HuH-7 (cell line): ENCODE measurements around the gene SUMO4.

Experiments
- DNase-seq: peaks from one replicate; pipeline ENCODE4 v3.0.0; 2011; ENCODE audit warnings: low spot score

The SUMO4 gene

DNA sequence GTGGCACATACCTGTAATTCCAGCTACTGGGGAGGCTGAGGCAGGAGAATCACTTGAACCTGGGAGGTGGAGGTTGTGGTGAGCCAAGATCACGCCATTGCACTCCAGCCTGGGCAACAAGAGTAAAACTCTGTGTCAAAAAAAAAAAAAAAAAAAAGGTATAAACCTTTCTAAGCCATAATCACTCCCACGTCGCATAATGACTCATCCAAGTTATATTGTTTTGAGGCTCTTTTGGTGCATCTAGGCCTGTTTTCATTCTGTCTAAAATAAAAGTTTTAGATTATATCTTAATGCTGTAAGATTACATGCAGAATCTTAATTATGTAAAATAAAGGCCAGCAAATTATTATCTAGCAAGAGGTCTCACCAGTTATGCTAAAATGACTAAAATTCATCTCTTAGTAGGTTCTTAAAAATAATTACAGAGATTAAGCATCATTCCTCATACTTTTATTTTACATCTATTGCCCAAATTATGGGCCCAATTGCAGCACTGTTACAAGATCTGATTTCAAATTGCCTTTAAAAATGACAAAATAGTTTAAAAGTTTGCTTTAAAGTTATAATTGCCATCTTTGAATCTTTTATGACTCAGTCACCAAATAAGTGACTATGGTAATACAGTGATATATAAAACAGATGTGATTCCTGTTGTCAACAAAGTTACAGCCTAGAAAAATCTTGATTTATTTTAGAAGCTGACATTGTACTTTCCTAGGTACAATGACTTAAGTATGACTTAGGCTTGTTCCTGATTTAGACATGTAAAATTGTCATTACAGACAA lies 10.4 kb upstream of the SUMO4 start:
- no peak for DNase-seq

DNA sequence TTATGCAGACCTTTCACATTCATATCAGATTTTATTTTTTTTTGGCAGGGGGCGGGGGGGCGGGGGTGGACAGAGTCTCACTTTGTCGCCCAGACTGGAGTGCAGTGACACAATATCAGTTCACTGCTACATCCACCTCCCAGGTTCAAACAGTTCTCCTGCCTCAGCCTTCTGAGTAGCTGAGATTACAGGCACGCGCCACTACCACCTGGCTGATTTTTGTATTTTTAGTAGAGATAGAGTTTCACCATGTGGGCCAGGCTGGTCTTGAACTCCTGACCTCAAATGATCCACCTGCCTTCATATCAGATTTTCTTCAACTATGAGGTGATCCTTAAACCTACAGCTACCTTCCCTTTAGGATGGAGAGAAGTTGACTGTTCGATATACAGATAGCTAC lies 8.0 kb upstream of the SUMO4 start:
- no peak for DNase-seq

DNA sequence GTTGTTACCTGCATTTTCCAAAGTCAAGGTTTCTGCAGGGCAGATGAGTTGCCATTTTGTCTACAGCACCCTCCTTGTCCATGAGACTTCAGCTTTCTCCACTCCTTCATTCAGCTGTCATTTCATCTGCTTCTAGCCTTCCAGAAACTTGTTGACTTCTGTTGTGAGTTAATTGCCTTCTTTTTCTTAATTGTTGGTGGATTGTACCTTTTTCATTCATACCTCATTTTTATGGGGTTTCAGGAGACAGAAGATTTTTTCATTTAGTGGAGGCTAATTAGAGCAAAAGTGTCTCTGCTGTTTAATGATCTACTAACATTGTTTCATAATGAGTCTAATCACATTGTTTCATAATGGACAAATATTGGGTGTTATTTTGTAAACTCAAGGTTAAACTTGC lies 7.5 kb upstream of the SUMO4 start:
- DNase-seq, result no peak

DNA sequence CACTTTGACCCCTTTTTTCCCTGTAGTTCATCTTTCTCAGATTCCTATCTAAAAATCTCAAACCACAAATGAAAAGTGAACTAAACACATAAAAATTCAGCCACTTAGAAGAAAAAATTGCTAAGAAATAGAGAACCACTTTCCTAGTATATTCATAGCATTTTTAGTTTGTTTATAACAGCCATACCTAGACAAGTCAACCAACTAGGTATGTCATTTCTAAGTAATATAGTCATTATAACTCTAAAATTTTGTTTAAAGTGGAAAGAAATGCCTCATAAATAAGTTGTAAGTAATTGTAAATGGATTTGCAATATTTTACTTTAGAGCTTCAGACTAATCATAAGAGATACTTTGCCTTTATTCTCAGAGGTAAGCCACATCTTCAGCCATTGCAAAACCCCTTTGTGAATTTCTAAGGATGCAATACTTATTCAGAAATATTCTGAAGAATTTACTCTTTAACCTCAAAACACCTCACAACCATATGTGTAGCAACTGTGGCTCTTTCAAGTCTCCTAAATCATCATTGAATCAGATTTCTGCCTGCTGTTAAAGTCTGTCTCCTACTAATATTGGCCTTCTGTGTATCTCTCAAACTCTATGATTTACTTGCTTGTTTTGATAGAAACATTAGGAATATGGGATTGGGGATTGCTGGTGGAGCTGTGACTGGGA lies 6.9 kb upstream of the SUMO4 start:
- DNase-seq, result no peak

DNA sequence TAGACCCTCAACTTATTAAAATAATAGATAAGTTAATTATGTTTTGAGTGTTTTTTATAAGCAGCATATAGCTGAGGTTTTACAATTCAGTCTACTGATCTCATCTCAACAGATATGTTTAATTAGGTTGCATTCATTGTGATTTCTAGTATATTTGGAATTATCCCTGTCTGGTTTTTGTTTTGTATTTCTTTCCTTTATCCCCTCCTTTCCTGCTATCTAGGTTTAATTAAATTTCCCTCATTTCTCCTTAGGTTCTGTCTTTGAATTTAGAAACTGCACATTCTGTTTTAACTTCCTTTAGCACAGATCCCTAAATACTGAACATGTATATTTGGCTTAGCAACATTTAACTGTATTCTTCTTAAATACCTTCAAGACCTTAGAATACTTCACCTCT lies 4.9 kb upstream of the SUMO4 start:
- DNase-seq, result no peak

DNA sequence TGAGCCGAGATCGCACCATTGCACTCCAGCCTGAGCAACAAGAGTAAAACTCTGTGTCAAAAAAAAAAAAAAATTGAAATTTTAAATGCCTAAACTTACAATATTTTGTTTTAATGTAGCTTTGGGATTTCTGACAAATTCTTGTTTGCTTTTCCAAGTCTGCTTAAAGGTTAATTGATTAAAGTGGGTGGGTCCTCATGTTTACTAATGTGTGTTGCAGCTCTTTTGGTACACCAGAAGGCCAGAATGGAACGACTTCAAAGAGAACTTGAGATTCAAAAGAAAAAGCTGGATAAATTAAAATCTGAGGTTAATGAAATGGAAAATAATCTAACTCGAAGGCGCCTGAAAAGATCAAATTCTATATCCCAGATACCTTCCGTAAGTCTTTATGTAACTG lies 2.7 kb upstream of the SUMO4 start:
- no peak for DNase-seq

DNA sequence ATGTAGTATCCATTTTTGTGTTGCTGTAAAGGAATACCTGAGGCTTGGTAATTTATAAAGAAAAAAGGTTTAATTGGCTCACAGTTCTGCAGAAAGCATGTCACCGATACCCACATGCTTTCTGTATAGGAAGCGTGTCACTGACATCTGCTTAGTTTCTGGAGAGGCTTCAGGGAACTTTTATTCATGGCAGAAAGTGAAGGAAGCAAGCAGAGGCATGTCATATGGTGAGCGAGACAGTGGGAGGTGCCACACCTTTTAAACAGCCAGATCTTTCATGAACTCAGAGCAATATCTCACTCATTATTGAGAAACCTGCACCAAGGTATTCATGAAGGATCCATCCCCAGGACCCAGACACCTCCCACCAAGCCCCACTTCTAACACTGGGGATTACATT lies 3.5 kb downstream of the SUMO4 start:
- no peak for DNase-seq

DNA sequence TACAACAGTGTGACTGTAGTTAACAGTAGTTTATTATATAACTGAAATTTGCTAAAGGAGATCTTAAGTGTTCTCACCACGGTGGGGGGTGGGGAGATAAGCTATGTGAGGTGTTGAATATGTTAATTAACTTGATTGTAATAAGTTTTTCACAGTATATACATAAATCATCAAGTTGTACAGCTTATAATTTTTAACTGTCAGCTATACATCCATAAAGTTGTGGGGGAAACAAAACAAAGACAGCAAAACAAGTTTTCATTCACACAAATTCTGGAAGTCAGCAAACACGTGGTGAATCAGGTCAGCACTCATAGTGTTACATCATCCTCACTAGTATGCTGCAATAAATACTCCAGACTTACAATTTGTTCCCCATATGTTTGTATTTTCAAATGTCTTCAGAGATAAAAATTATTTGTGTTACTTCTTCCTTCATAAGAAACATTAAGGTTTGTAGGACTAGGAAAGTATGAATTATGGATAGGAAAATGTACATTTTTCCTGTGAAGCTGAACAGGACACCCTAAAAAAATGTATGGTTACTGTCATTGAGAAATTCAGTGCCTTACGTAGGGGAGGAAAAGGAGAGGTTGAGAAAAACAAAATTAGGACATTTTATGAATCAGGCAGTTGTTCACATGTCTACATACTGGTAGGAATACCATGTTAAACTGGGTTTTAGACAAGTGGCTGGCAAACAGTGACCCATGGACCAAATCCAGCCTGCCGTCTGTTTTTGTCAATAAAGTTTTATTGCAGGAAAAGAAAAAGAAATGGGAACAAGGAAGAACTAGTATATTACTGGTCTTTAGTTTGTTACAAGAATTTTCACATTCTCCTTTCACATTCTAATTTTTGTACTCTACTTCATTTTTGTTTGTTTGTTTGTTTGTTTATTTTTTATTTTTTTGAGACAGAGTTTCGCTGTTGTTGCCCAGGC lies 6.0 kb downstream of the SUMO4 start:
- no peak for DNase-seq

DNA sequence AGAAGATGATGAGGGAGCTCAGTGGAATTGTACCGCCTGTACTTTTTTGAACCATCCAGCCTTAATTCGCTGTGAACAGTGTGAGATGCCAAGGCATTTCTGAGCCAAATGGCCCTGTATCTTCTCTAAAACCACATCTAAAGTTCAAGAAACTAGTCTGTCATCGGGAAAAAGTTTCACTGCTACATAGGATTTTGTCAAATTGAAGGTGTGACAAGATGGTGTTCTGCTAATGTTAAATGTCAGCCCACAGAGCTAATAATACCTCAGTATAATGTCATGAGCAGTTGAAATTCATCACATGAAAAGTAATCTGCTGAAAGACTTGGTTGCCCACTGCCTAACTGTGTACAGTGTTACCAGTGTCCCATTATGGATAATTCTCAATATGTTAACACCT lies 9.6 kb downstream of the SUMO4 start:
- DNase-seq, result no peak

DNA sequence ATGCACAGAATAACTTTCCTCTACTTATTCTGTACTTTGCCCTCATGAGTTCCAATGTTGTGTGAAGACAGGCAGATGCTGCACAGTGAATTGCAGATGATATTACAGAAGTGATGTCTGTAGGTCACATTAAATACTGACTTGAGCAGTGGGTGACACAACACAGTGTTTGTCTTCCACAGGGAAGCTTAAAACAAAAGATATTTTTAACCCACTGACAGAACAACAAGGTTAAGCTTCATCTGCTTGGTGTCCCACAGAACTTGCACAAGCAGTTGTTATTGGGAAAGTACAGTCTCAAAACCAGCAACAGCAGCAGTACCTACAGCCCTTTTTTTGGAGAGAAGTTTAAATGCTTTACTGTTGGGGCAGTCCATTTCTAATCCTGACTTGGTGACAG lies 10.5 kb downstream of the SUMO4 start:
- DNase-seq, result no peak

DNA sequence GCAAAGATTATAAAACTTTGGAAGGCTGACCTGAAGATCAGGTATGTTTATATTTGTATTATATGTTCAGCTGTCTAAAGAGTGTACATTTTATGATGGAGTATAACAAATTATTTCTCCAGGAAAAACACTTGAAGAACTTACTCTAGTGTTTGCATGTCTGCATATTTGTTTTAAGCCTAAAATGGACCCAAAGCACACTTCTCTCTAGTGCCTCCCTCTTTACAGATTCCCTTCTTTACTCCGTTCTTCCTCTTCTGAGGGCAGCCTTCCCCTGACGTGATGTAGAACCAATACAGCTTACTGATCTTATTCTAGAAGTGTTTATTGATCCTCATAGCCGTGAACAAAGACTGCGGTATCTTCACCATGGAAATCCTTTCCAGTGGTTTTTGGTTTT lies 13.9 kb downstream of the SUMO4 start:
- DNase-seq, result no peak

DNA sequence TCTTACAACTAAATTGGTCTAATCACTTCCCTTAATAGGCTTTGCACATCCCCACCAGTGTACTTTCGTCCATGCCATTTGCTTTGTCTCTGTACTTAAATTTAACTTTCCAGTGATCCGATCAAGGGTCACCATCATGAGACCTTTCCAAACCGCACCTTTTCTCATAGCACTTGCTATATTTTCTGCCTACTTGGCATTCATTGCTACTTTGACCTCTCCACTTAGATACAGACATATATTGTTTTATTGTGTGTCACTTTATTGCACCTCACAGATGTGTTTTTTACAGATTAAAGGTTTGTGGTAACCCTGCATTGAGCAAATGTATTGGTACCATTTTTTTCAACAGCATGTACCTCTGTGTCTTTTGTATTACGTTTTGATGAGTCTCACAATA lies 14.8 kb downstream of the SUMO4 start:
- DNase-seq, result no peak

DNA sequence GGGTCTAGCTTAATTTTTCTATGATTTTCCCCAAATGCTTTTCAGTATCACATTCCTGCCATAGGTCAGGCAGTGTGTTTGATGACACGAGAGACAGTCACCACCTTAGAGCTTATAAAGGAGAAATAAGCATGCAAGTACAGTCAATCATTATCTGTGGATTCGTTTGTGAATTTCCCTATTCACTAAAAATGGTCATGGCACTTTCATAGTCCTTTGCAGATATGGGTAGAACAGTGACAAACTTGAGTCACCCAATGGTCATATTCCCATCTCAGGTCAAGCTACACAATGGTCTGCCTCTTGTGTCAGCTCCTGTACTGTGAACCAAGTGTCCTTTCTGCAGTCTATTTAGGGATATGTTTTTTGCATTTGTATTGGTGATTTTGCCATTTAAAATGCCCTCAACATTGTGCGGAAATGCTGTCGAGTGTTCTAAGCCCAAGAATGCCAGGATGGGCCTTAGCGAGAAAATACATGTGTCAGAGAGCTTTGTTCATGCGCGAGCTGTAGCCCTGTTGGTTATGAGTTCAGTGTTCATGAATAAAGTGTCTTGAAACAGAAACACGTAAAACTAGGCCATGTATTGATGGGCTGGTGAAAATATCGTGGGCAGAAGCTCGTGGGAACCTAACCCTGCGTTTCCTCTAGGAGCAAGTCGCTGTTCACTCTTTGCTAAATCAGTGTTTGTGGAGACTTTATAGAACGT lies 19.8 kb downstream of the SUMO4 start:
- DNase-seq, result no peak

DNA sequence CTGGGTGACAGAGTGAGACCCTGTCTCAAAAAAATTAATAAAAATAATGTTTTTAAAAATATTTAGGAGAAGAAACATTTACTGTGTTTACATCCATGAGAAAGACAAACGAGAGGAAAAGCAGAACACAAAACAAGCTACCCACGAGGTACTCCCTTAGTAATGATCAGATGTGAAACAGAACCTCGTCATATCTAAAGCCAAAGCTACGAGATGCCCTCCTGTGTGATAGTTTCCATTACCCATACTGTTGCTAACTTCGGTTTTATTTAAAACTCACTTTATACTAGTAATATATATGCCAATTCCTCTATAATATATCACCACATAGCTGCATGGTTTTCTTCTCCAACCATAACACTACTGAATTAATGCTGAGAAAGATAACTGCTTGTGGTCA lies 21.1 kb downstream of the SUMO4 start:
- no peak for DNase-seq

DNA sequence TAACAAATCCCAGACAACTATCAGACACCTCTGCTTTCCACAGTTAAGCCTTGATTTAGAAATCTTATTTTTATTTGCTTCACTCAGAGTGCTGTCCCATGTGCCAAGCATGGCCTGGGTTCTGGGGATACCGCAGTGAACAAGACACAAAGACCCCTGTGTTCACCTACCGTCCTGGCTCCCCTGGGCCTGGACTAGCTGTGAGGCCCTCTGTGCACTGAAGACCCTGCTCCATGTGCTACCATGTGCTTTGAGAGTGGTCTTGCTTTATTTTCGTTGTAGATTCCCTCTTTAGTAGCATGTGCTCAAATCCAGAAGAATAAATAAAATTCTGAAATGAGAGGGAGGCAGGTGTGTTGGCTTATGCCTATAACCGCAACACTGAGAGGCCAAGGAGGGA lies 22.5 kb downstream of the SUMO4 start:
- DNase-seq, result no peak

DNA sequence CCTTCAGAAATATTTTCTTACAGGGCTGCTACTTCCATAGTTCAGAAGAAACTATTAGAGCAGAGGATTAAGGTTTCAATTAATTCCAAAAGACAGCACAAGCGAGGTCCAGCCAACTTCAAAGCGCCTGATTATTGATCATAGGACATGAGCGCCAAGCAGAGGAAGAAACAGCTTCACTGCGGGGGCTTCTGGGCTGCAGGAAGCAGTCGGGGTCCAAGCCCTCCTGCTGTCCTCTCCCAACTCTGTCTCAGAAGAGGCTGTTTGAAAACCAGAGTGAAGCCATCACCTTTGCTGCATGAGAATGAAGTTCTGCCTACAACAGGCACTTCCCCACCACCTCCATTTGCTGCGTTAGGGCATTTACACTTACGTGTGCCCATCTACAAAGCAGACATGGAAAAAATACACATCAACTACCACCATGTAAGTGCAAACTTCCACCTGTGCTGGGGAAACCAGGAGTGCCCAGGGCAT lies 23.9 kb downstream of the SUMO4 start:
- DNase-seq, result no peak

DNA sequence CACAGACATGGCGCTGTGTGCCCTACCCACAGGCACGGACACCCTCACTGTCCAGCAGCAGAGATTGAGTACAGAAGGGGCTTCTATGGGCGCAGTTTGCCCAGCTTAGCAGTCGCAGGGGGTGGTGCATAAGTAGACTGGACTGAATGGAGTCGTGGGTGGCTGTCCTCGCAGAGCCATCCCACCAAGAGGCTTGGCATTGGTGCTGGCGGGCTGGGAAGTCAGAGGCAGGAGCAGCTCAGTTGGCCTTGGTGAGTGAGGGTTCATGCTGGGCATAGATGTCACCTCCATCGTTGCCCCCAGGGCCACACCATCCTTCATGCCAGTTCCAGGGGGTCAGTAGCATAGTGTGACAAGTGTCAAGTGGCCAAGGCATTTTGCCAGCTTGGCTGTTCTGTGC lies 25.2 kb downstream of the SUMO4 start:
- DNase-seq, result no peak

DNA sequence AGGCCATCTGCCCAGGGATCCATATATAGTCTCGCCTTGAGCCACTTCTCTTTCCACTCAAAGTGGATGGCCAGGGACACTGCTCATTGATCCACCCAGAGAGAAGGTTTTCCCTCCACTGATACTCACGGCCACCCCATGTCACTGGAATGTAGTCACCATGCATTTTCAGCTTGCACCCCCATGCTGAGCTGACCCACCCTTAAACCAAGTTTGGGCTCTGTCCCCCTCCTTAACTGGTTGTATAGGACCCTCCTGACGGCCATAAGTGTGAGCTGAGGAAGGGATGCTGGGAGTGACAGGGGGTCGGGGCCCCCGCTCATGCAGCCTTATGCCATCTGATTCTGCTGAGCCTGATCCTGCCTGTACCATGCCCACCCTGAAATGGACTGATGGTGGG lies 25.7 kb downstream of the SUMO4 start:
- no peak for DNase-seq

DNA sequence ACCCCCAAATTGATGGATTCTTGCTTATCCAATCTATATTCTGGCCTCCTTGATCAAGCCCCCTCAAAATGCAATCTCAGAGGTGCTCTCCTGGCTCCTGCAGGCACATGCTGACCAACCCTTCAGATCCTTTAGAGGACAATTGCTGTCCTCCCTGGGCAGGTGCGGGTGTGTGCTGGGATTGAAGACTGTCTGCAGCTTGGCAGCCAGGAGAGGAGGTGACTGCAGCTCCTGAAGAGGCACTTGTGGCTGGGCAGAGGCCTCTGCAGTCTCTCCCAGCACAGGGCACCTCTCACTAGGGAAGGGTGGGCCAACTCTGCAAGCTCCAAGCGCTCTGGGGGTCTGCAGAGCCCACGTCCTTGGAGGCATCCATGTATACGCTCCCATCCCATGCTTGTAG lies 28.5 kb downstream of the SUMO4 start:
- no peak for DNase-seq

DNA sequence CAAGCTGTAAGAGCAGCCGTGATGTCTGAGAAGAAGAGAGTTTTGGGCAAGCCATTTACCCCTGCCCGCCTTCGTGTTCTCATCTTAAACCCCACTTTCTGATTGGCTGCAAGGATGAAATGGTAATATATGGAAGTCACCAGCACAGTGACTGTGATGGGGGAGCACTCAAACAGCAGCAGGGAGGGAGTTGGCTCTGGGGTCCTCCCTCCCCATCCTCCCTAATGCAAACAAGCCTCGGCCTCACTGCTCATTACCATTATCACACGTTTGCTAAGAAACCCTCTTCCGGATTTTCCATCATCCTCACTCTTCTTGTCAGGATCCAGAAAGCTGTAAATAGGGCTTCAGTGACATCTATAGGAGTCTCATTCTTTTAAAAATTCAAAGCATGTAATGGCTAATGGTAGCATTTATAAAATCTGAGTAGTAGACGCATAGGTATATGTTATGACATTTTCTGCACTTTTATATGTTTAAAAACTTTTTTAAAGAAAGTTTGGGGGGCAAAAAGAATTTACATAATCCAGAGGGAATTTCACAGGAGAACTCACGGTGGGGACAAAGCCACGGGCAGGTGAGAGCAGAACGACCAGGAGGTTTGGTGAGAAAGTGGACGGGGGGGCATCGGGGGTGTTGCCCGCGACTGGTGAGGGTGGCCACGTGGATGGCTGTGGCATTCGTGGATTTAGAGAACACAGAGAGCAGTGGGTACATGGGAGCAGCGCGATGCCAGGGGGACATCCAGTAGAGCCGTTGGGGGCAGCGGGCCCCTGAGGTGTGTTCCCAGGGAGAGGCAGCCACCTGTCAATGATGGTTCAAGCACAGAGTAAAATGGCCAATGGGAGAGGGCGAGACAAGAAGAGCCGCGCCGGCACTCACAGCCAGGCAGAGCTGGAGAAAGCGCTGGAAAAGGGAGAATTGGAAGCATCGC lies 29.6 kb downstream of the SUMO4 start:
- DNase-seq, result no peak
